NCI-H2171 treated with DMSO at 0.1 percent for 48 hours (cell line): Measurements from ENCODE around the gene SLC34A1.
"Not testable (repeated sequence)": the region's sequence is repeated elsewhere in the genome, so short reads cannot be mapped to it uniquely, and the experiment has no call there.

ENCODE experiments used
- DNase-seq: peaks from one replicate; lab custom pipeline; 2025; lab: John Stamatoyannopoulos, UW

SLC34A1 gene

GRCh38 chr5:177410575-177410974, 26.3 kb downstream of the SLC34A1 start:
- no peak for DNase-seq

GRCh38 chr5:177412603-177413233, 28.5 kb downstream of the SLC34A1 start:
- no peak for DNase-seq

- DNase-seq = no peak
Observed at GRCh38 chr5:177414481-177414880, 30.2 kb downstream of the SLC34A1 start.

GRCh38 chr5:177417081-177417480, 32.8 kb downstream of the SLC34A1 start:
- DNase-seq = not testable (repeated sequence)

- DNase-seq = no peak
Observed at GRCh38 chr5:177419046-177419445, 34.8 kb downstream of the SLC34A1 start.

GRCh38 chr5:177420472-177420871, 36.2 kb downstream of the SLC34A1 start:
- not testable (repeated sequence) for DNase-seq

- DNase-seq = no peak
Observed at GRCh38 chr5:177421062-177421798, 37.0 kb downstream of the SLC34A1 start.

- DNase-seq = no peak
Observed at GRCh38 chr5:177423671-177424070, 39.4 kb downstream of the SLC34A1 start.

- no peak for DNase-seq
Observed at GRCh38 chr5:177425196-177425800, 41.1 kb downstream of the SLC34A1 start.

GRCh38 chr5:177425801-177426565, 41.7 kb downstream of the SLC34A1 start:
- peak; percentile 98 for DNase-seq

- DNase-seq = peak; percentile 19
Observed at GRCh38 chr5:177426566-177427210, 42.5 kb downstream of the SLC34A1 start, which contains the start of gene GRK6. GRK6 (plus strand) TSS chr5:177426676; CDS start chr5:177426846, 170 bp downstream.

- DNase-seq = peak; percentile 19
Observed at GRCh38 chr5:177427211-177427822, 43.1 kb downstream of the SLC34A1 start.

GRCh38 chr5:177427919-177428573, 43.8 kb downstream of the SLC34A1 start:
- no peak for DNase-seq

GRCh38 chr5:177428574-177429217, 44.5 kb downstream of the SLC34A1 start:
- DNase-seq = no peak

- no peak for DNase-seq
Observed at GRCh38 chr5:177429248-177430040, 45.2 kb downstream of the SLC34A1 start.

GRCh38 chr5:177430140-177430951, 46.1 kb downstream of the SLC34A1 start:
- DNase-seq = no peak

- no peak for DNase-seq
Observed at GRCh38 chr5:177430972-177431316, 46.7 kb downstream of the SLC34A1 start.

GRCh38 chr5:177431317-177432142, 47.3 kb downstream of the SLC34A1 start:
- no peak for DNase-seq
